Lower lobe of right lung (tissue), 2 donors: ENCODE data around the gene HDAC8. TPM values are rescaled to one million over a fixed set of nuclear protein-coding genes. Genes with fewer than 3 reads are reported as not detected.

Experiments
- ATAC-seq, 2 donors: fragments of 200-7000 bp; cut with Tn5 transposase; one replicate each; pipeline ENCODE4 v1.9.1; 2020 to 2022; ENCODE audit warnings: mild to moderate bottlenecking in 2 of 2, moderate library complexity in 2 of 2
- DNase-seq: peaks from one replicate; pipeline ENCODE4 v3.0.0-alpha.2; 2020
- H3K27ac ChIP-seq: fragments of 200-600 bp; one replicate; pipeline ENCODE4 v1.8.0; 2022
- H3K27me3 ChIP-seq: fragments of 200-600 bp; one replicate; pipeline ENCODE4 v1.8.0; 2022; ENCODE audit warnings: low read depth
- H3K36me3 ChIP-seq: fragments of 200-600 bp; one replicate; pipeline ENCODE4 v1.8.0; 2022; ENCODE audit warnings: mild to moderate bottlenecking
- H3K4me1 ChIP-seq: fragments of 200-600 bp; one replicate; pipeline ENCODE4 v1.8.0; 2022
- H3K4me3 ChIP-seq: fragments of 200-600 bp; one replicate; pipeline ENCODE4 v1.8.0; 2022; ENCODE audit warnings: mild to moderate bottlenecking
- H3K9me3 ChIP-seq: fragments of 200-600 bp; one replicate; pipeline ENCODE4 v1.8.0; 2022
- CTCF ChIP-seq: fragments of 200-600 bp; IDR thresholded peaks from one replicate; pipeline ENCODE4 v1.8.0; 2022; ENCODE audit warnings: antibody characterized with exemption, mild to moderate bottlenecking
- intact Hi-C: fragments of 100-400 bp; cut with DNase I; formaldehyde crosslinking; loops from one replicate; pipeline ENCODE4 v1.11.0; 2022
- total RNA-seq: library from RNA; stranded (reverse); fragmentation: NEBNext Ultra II Directional; extraction: Animal tissue kit (Norgen Biotek cat#: 25700); gene quantifications from one replicate; pipeline ENCODE4 v1.2.1, GENCODE V29; 2021
- donor health status: DM: no; HTN: yes; CAD: no; lungs with severe emphysema.

Gene HDAC8
- total RNA-seq, 1 donor from 2014 or later: 26.9 TPM

GRCh38 chrX:72545990-72546389 lies 26.7 kb downstream of the HDAC8 start:
- intact Hi-C loops: no loop called here
- ATAC-seq: no peak

GRCh38 chrX:72540318-72540717 lies 32.3 kb downstream of the HDAC8 start:
- DNase-seq: no peak
- peak; percentile 51 to 78 for ATAC-seq
- intact Hi-C loops: no loop called here

More at GRCh38 chrX:72545990-72546389, 26.7 kb downstream of the HDAC8 start:
- Histone ChIP-seq H3K4me3 (no peak overlapping the region), H3K4me1 (no peaks in the 10 kb centered on the region), H3K27me3 (no peaks in the 10 kb centered on the region), H3K36me3 (no peaks in the 10 kb centered on the region), H3K9me3 (no peaks in the 10 kb centered on the region), H3K27ac (no peak overlapping the region)
- no peak for TF ChIP-seq CTCF
- DNase-seq: no peak

GRCh38 chrX:72539822-72540221 lies 32.8 kb downstream of the HDAC8 start:
- H3K9me3 ChIP-seq: no peaks in the 10 kb centered on the region
- no peaks in the 10 kb centered on the region for H3K36me3 ChIP-seq
- intact Hi-C loops: no loop called here
- TF ChIP-seq CTCF: no peak
- no peak for DNase-seq
- H3K4me3 ChIP-seq: no peak overlapping the region
- no peaks in the 10 kb centered on the region for H3K27me3 ChIP-seq
- peak in 1 of 2 donors; percentile 52 for ATAC-seq
- H3K4me1 ChIP-seq: no peaks in the 10 kb centered on the region
- no peak overlapping the region for H3K27ac ChIP-seq

More at GRCh38 chrX:72540318-72540717, 32.3 kb downstream of the HDAC8 start:
- no peak for TF ChIP-seq CTCF
- H3K4me1 ChIP-seq: no peaks in the 10 kb centered on the region
- H3K27me3 ChIP-seq: no peaks in the 10 kb centered on the region
- H3K27ac ChIP-seq: no peak overlapping the region
- no peak overlapping the region for H3K4me3 ChIP-seq
- no peaks in the 10 kb centered on the region for H3K36me3 ChIP-seq
- H3K9me3 ChIP-seq: no peaks in the 10 kb centered on the region

- H3K36me3 ChIP-seq: no peaks in the 10 kb centered on the region
- intact Hi-C loops: no loop called here
- TF ChIP-seq CTCF: no peak
Observed at GRCh38 chrX:72536542-72536941, 36.1 kb downstream of the HDAC8 start.

GRCh38 chrX:72532366-72532765 lies 40.3 kb downstream of the HDAC8 start:
- Histone ChIP-seq H3K4me1 (no peaks in the 10 kb centered on the region), H3K4me3 (no peak overlapping the region), H3K36me3 (no peaks in the 10 kb centered on the region), H3K9me3 (no peaks in the 10 kb centered on the region), H3K27me3 (no peaks in the 10 kb centered on the region), H3K27ac (no peak overlapping the region)
- DNase-seq (no peak), ATAC-seq (no peak)
- intact Hi-C loops: no loop called here
- no peak for TF ChIP-seq CTCF

More at GRCh38 chrX:72536542-72536941, 36.1 kb downstream of the HDAC8 start:
- ATAC-seq: peak in 1 of 2 donors; percentile 42
- Histone ChIP-seq H3K9me3 (no peaks in the 10 kb centered on the region), H3K27me3 (no peaks in the 10 kb centered on the region), H3K4me1 (no peaks in the 10 kb centered on the region), H3K27ac (no peak overlapping the region), H3K4me3 (no peak overlapping the region)
- DNase-seq: no peak
